HepG2 (cell line): Measurements from ENCODE around the gene ATE1. TPM values are rescaled to one million over a fixed set of nuclear protein-coding genes. Genes with fewer than 3 reads are reported as not detected.
A peak's percentile ranks its signal among the peaks of the same experiment; 100 is the strongest.

Experiments
- ATAC-seq: fragments of 200-7000 bp; cut with Tn5 transposase; 3 replicates; pipeline ENCODE4 v1.9.1; 2020; ENCODE audit warnings: mild to moderate bottlenecking, moderate library complexity
- BruUV-seq: library from RNA; stranded (reverse); fragments of 400-500 nt; replicated peaks from 2 replicates; lab custom pipeline; 2021; lab: Mats Ljungman, UMichigan
- CTCF ChIA-PET: fragments of 300-600 bp; formaldehyde crosslinking; extraction: SDS; loops from one replicate; lab custom pipeline; 2021; ENCODE audit warnings: low total read pairs, inconsistent platforms, low intra/inter-chr PET ratio; lab: Yijun Ruan, JAX
- POLR2A ChIA-PET: fragments of 350-600 bp; sonication (Branson Sonifier 250); formaldehyde crosslinking; loops from one replicate; lab custom pipeline; 2020; ENCODE audit warnings: antibody characterized with exemption, inconsistent platforms; lab: Yijun Ruan, JAX
- DNase-seq: peaks from one replicate; pipeline ENCODE4 v3.0.0-alpha.2; 2015; ENCODE audit warnings: low spot score
- FAIRE-seq: peaks from 3 replicates; lab custom pipeline; 2011; peaks lifted over from hg19 to GRCh38; lab: Jason Lieb, UNC
- H2AFZ ChIP-seq: one replicate; pipeline ENCODE4 v1.6.1; 2011; ENCODE audit warnings: low read length, inconsistent platforms
- H3K27ac ChIP-seq: fragments of 300-600 bp; 3 replicates; pipeline ENCODE4 v1.8.0; 2011; ENCODE audit warnings: mixed run types, mild to moderate bottlenecking, mixed read lengths, low read length, inconsistent platforms; ENCODE audit not compliant: insufficient read depth; ENCODE audit errors: extremely low read length
- H3K27me3 ChIP-seq, 2 experiments: fragments of 200-600 bp in 1 of 2; 2 replicates in 1 of 2; 3 replicates in 1 of 2; pipeline versions ENCODE4 v1.6.0 to v1.8.0; 2011; ENCODE audit warnings: low read length in 2 of 2, mild to moderate bottlenecking in 2 of 2, moderate library complexity in 2 of 2, inconsistent platforms in 1 of 2; ENCODE audit not compliant: insufficient read depth in 2 of 2, control insufficient read depth in 1 of 2
- H3K36me3 ChIP-seq, 2 experiments: fragments of 200-600 bp in 1 of 2; replicated peaks in 1 of 2; 2 replicates in 1 of 2; 3 replicates in 1 of 2; pipeline versions ENCODE4 v1.5.1 to v1.8.0; 2011; ENCODE audit warnings: low read length in 2 of 2, inconsistent platforms in 1 of 2; ENCODE audit not compliant: insufficient read depth in 2 of 2, control insufficient read depth in 1 of 2
- H3K4me1 ChIP-seq: 2 replicates; pipeline ENCODE4 v1.5.1; 2012; ENCODE audit warnings: low read length, inconsistent platforms; ENCODE audit not compliant: insufficient read depth
- H3K4me2 ChIP-seq: 2 replicates; pipeline ENCODE4 v1.6.0; 2011; ENCODE audit warnings: low read depth, low read length, inconsistent platforms
- H3K4me3 ChIP-seq, 3 experiments: fragments of 200-600 bp in 1 of 3; sonication (generic), shearing (Covaris generic) in 1 of 3; replicated peaks in 1 of 3; 2 replicates each; pipeline ENCODE4 v1.5.1; 2011 to 2016; ENCODE audit warnings: low read length in 3 of 3, inconsistent platforms in 2 of 3, low read depth in 2 of 3, mild to moderate bottlenecking in 2 of 3, control low read depth in 1 of 3, mixed read lengths in 1 of 3; ENCODE audit not compliant: insufficient read depth in 1 of 3
- H3K79me2 ChIP-seq: one replicate; pipeline ENCODE4 v1.6.1; 2011; ENCODE audit warnings: low read length, inconsistent platforms; ENCODE audit not compliant: insufficient read depth
- H3K9ac ChIP-seq: 2 replicates; pipeline ENCODE4 v1.6.0; 2011; ENCODE audit warnings: mild to moderate bottlenecking, low read depth, low read length, inconsistent platforms; ENCODE audit not compliant: insufficient read depth
- H3K9me3 ChIP-seq: 2 replicates; pipeline ENCODE4 v1.5.1; 2012; ENCODE audit warnings: mild to moderate bottlenecking, low read length
- H4K20me1 ChIP-seq: 2 replicates; pipeline ENCODE4 v1.6.0; 2011; ENCODE audit warnings: inconsistent platforms, mild to moderate bottlenecking, low read length, moderate library complexity; ENCODE audit not compliant: insufficient read depth
- DNMT3B ChIP-seq: conservative IDR thresholded peaks from 2 replicates; pipeline ENCODE4 v1.6.1; 2016; ENCODE audit warnings: missing biosample characterization, control low read depth
- HNF4A ChIP-seq: sonication (generic); formaldehyde crosslinking; IDR thresholded peaks from 2 replicates; pipeline ENCODE4 v1.4.0; 2020; ENCODE audit warnings: missing genetic modification reagents
- MYC ChIP-seq: sonication (generic); formaldehyde crosslinking; IDR thresholded peaks from 2 replicates; pipeline ENCODE4 v1.9.0; 2021; ENCODE audit warnings: missing genetic modification reagents, borderline replicate concordance
- ZFP1 ChIP-seq: IDR thresholded peaks from 2 replicates; pipeline ENCODE4 v1.6.1; 2016
- ZNF556 ChIP-seq: sonication (generic); formaldehyde crosslinking; IDR thresholded peaks from 2 replicates; pipeline ENCODE4 v1.4.0; 2020; ENCODE audit warnings: mild to moderate bottlenecking, missing genetic modification reagents, borderline replicate concordance
- WGBS: methylation state at CpG from one replicate; pipeline ENCODE4 v1.1.6; 2017; ENCODE audit warnings: low lambda C conversion rate; 5-methylcytosine and 5-hydroxymethylcytosine counted together
- in situ Hi-C: cut with HindIII; loops from 2 replicates; pipeline ENCODE4 v1.10.0; 2017; ENCODE audit warnings: low pct_unique_long_range_greater_than_20kb; ENCODE audit not compliant: extremely low pct_ligation_motif_present
- intact Hi-C: fragments of 100-400 bp; cut with micrococcal nuclease; formaldehyde crosslinking; loops from one replicate; pipeline ENCODE4 v1.10.0; 2022; ENCODE audit not compliant: unreplicated experiment
- polyA plus RNA-seq, 8 experiments: library from polyadenylated mRNA; depleted of rRNA in 3 of 8; stranded (reverse) in 7 of 8; unstranded in 1 of 8; fragments of >200 nt; fragmentation: Illumina TruSeq in 4 of 8; extraction: Trizol in 4 of 8; gene quantifications; 2 replicates each; pipeline versions ENCODE4 v1.2.1 to v1.2.3, GENCODE V29; 2011 to 2016; ENCODE audit warnings: low read depth in 4 of 8, missing spikeins in 1 of 8, mixed read lengths in 1 of 8; ENCODE audit not compliant: insufficient read depth in 1 of 8
- total RNA-seq, 5 experiments: library from RNA; depleted of rRNA; stranded (reverse); fragments of >200 nt; fragmentation: Illumina TruSeq; extraction: Trizol; gene quantifications; 2 replicates each; pipeline ENCODE4 v1.2.3, GENCODE V29; 2016; ENCODE audit warnings: low read depth in 1 of 5
- TF ChIP-seq, protein P1 (sequence below): fragments of 450-650 bp; IDR thresholded peaks from 2 replicates; pipeline ENCODE4 v1.6.1; 2017; ENCODE audit warnings: mild to moderate bottlenecking

ATE1 gene
- total and polyA plus RNA-seq, 2 of the 13 experiments (the other 11 are each of a cell fraction or from before 2014, with no cell fraction given): 17.5 to 42.2 TPM

- no peaks in the 10 kb centered on the region; a peak in 1 of 5 replicates for H3K27me3 ChIP-seq
- ChIA-PET CTCF (no interaction called here), POLR2A (no interaction called here)
- no peak overlapping the region for H3K27ac ChIP-seq
- no peak overlapping the region for H3K9ac ChIP-seq
- H2AFZ ChIP-seq: no peak overlapping the region
- H4K20me1 ChIP-seq: no peaks in the 10 kb centered on the region
- peak overlapping the region; percentile 31 for H3K4me2 ChIP-seq
- DNase-seq (peak; percentile 3), ATAC-seq (peak; percentile 61)
- no peak overlapping the region for H3K4me3 ChIP-seq
- no peaks in the 10 kb centered on the region for H3K36me3 ChIP-seq
- intact Hi-C loops: no loop called here
- H3K4me1 ChIP-seq: peaks cover 16% of the 10 kb centered on the region
- in situ Hi-C loops: no loop called here
- no peaks in the 10 kb centered on the region for H3K79me2 ChIP-seq
- no TSS peak for BruUV-seq
- TF ChIP-seq DNMT3B (no peak), MYC (CRISPR knock-in tag) (no peak), HNF4A (CRISPR knock-in tag) (peak; percentile 18; the same call in 1 of the 2 replicates), ZFP1 (CRISPR knock-in tag) (no peak), ZNF556 (CRISPR knock-in tag) (no peak)
- TF ChIP-seq, protein P1, sequence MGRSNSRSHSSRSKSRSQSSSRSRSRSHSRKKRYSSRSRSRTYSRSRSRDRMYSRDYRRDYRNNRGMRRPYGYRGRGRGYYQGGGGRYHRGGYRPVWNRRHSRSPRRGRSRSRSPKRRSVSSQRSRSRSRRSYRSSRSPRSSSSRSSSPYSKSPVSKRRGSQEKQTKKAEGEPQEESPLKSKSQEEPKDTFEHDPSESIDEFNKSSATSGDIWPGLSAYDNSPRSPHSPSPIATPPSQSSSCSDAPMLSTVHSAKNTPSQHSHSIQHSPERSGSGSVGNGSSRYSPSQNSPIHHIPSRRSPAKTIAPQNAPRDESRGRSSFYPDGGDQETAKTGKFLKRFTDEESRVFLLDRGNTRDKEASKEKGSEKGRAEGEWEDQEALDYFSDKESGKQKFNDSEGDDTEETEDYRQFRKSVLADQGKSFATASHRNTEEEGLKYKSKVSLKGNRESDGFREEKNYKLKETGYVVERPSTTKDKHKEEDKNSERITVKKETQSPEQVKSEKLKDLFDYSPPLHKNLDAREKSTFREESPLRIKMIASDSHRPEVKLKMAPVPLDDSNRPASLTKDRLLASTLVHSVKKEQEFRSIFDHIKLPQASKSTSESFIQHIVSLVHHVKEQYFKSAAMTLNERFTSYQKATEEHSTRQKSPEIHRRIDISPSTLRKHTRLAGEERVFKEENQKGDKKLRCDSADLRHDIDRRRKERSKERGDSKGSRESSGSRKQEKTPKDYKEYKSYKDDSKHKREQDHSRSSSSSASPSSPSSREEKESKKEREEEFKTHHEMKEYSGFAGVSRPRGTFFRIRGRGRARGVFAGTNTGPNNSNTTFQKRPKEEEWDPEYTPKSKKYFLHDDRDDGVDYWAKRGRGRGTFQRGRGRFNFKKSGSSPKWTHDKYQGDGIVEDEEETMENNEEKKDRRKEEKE: no peak
- TF ChIP-seq, all 625 proteins: peak for 1
- FAIRE-seq: peak; percentile 32
- 26% methylated on average over 13 of the region's 13 CpGs for WGBS
- no peaks in the 10 kb centered on the region for H3K9me3 ChIP-seq
Measured at GRCh38 chr10:121702351-121703320, 225.2 kb downstream of the ATE1 start.
